K562 (cell line): Measurements from ENCODE around the gene SMG9. TPM values are rescaled to one million over a fixed set of nuclear protein-coding genes. Genes with fewer than 3 reads are reported as not detected.

Experiments
- CBX5 ChIP-seq: IDR thresholded peaks from 2 replicates; pipeline ENCODE4 v1.6.1; 2014; ENCODE audit warnings: low read depth, borderline replicate concordance
- CLOCK ChIP-seq: fragments of 250-450 bp; sonication (Bioruptor Pico); IDR thresholded peaks from 2 replicates; pipeline ENCODE4 v1.4.0; 2020; ENCODE audit warnings: mild to moderate bottlenecking, moderate library complexity, borderline replicate concordance
- DEAF1 ChIP-seq: fragments of 450-650 bp; formaldehyde crosslinking; IDR thresholded peaks from 2 replicates; pipeline ENCODE4 v1.4.0; 2020; ENCODE audit warnings: mild to moderate bottlenecking, moderate library complexity
- ELK3 ChIP-seq: fragments of 450-650 bp; formaldehyde crosslinking; IDR thresholded peaks from 2 replicates; pipeline ENCODE4 v1.4.0; 2020; ENCODE audit warnings: mild to moderate bottlenecking
- HMBOX1 ChIP-seq: sonication (generic); IDR thresholded peaks from 2 replicates; pipeline ENCODE4 v1.6.1; 2016
- KAT2B ChIP-seq: IDR thresholded peaks from one replicate; pipeline ENCODE4 v1.6.1; 2012; ENCODE audit warnings: low read depth, mild to moderate bottlenecking, control low read depth, inconsistent platforms, low read length, moderate library complexity
- LARP7 ChIP-seq: fragments of 450-650 bp; IDR thresholded peaks from 2 replicates; pipeline ENCODE4 v1.6.1; 2016
- RBM34 ChIP-seq: fragments of 200-400 bp; formaldehyde crosslinking; IDR thresholded peaks from 2 replicates; pipeline ENCODE4 v1.6.1; 2018; ENCODE audit warnings: low read length, borderline replicate concordance; ENCODE audit not compliant: insufficient read depth
- SAFB2 ChIP-seq: fragments of 200-400 bp; formaldehyde crosslinking; IDR thresholded peaks from 2 replicates; pipeline ENCODE4 v1.6.1; 2018; ENCODE audit warnings: borderline replicate concordance, low read length, low read depth, moderate library complexity; ENCODE audit not compliant: severe bottlenecking
- ZNF431 ChIP-seq: sonication (generic); formaldehyde crosslinking; IDR thresholded peaks from 2 replicates; pipeline ENCODE4 v1.8.0; 2022; ENCODE audit warnings: mild to moderate bottlenecking, missing genetic modification reagents
- ZZZ3 ChIP-seq: fragments of 450-650 bp; IDR thresholded peaks from 2 replicates; pipeline ENCODE4 v1.6.1; 2016; ENCODE audit warnings: antibody characterized with exemption, mild to moderate bottlenecking, moderate library complexity
- polyA plus RNA-seq, 8 experiments: library from polyadenylated mRNA; depleted of rRNA in 4 of 8; stranded (reverse) in 5 of 8; unstranded in 3 of 8; fragments of >200 nt; fragmentation: Nextera tagmentation in 2 of 8; fragmentation: Illumina TruSeq in 1 of 8; extraction: Ambion mirVana in 2 of 8; extraction: Trizol in 1 of 8; gene quantifications; 2 replicates each; pipeline versions ENCODE4 v1.2.1 to v1.2.3, GENCODE V29; 2011 to 2014; ENCODE audit warnings: inconsistent platforms in 1 of 8, missing spikeins in 1 of 8
- total RNA-seq, 7 experiments: library from RNA; depleted of rRNA in 6 of 7; stranded (reverse); fragments of >200 nt in 6 of 7; fragmentation: Illumina TruSeq in 2 of 7; extraction: Trizol in 2 of 7; gene quantifications; 2 replicates each; pipeline versions ENCODE4 v1.2.1 to v1.2.3, GENCODE V29; 2011 to 2021; ENCODE audit warnings: low replicate concordance in 1 of 7
- TF ChIP-seq, protein P1 (sequence below): fragments of 450-650 bp; formaldehyde crosslinking; conservative IDR thresholded peaks from 2 replicates; pipeline ENCODE4 v1.4.0; 2022; ENCODE audit warnings: mild to moderate bottlenecking, missing genetic modification characterization
- TF ChIP-seq, protein P2 (sequence below): fragments of 200-400 bp; formaldehyde crosslinking; IDR thresholded peaks from 2 replicates; pipeline ENCODE4 v1.6.1; 2017; ENCODE audit warnings: mild to moderate bottlenecking, low read depth, low read length, moderate library complexity
- TF ChIP-seq, protein P3 (sequence below): fragments of 450-650 bp; IDR thresholded peaks from 2 replicates; pipeline ENCODE4 v1.6.1; 2016; ENCODE audit warnings: missing biosample characterization, missing genetic modification characterization
- TF ChIP-seq, protein P4 (sequence below): fragments of 450-650 bp; IDR thresholded peaks from 2 replicates; pipeline ENCODE4 v1.6.1; 2014; ENCODE audit warnings: low read depth, mild to moderate bottlenecking, moderate library complexity, borderline replicate concordance

SMG9 gene
- total and polyA plus RNA-seq, 9 of the 15 experiments (the other 6 are each of a cell fraction or from before 2014, with no cell fraction given): 1.7 to 79.7 (median 40.2) TPM

DNA sequence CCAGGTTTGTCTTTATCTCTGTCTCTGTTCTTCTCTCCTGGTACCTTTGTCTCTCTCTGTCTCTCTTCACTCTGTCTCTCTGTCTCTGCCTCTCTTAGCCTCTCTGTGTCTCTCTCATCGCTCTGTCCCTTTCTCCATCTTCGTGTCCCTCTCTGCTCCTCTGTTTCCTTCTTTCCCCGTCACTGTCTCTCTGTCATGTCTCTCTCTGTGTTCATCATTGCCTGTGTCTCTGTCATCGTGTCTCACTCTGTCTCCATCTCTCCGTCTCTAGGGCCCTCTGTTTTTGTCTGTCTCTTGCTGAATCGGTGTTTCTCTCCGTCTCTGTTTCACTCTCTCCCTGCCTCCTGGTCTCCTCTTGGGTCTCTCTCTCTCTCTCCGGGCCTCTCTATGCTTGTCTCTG, 28.9 kb upstream of the SMG9 start (continued):
- TF ChIP-seq, protein P1, sequence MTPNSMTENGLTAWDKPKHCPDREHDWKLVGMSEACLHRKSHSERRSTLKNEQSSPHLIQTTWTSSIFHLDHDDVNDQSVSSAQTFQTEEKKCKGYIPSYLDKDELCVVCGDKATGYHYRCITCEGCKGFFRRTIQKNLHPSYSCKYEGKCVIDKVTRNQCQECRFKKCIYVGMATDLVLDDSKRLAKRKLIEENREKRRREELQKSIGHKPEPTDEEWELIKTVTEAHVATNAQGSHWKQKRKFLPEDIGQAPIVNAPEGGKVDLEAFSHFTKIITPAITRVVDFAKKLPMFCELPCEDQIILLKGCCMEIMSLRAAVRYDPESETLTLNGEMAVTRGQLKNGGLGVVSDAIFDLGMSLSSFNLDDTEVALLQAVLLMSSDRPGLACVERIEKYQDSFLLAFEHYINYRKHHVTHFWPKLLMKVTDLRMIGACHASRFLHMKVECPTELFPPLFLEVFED: 0 out of 2 replicates have a peak, but pooled peaks have one; percentile 32
- TF ChIP-seq ZNF431 (CRISPR knock-in tag) (no peak), DEAF1 (CRISPR knock-in tag) (no peak), SAFB2 (no peak), LARP7 (0 out of 2 replicates have a peak, but pooled peaks have one; percentile 46), ELK3 (CRISPR knock-in tag) (no peak), CLOCK (CRISPR knock-in tag) (no peak), ZZZ3 (no peak), HMBOX1 (no peak), RBM34 (no peak), KAT2B (no peak), CBX5 (no peak)
- TF ChIP-seq, protein P2, sequence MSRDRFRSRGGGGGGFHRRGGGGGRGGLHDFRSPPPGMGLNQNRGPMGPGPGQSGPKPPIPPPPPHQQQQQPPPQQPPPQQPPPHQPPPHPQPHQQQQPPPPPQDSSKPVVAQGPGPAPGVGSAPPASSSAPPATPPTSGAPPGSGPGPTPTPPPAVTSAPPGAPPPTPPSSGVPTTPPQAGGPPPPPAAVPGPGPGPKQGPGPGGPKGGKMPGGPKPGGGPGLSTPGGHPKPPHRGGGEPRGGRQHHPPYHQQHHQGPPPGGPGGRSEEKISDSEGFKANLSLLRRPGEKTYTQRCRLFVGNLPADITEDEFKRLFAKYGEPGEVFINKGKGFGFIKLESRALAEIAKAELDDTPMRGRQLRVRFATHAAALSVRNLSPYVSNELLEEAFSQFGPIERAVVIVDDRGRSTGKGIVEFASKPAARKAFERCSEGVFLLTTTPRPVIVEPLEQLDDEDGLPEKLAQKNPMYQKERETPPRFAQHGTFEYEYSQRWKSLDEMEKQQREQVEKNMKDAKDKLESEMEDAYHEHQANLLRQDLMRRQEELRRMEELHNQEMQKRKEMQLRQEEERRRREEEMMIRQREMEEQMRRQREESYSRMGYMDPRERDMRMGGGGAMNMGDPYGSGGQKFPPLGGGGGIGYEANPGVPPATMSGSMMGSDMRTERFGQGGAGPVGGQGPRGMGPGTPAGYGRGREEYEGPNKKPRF: no peak
- TF ChIP-seq, protein P3, sequence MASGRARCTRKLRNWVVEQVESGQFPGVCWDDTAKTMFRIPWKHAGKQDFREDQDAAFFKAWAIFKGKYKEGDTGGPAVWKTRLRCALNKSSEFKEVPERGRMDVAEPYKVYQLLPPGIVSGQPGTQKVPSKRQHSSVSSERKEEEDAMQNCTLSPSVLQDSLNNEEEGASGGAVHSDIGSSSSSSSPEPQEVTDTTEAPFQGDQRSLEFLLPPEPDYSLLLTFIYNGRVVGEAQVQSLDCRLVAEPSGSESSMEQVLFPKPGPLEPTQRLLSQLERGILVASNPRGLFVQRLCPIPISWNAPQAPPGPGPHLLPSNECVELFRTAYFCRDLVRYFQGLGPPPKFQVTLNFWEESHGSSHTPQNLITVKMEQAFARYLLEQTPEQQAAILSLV (tag): no peak
- TF ChIP-seq, protein P4, sequence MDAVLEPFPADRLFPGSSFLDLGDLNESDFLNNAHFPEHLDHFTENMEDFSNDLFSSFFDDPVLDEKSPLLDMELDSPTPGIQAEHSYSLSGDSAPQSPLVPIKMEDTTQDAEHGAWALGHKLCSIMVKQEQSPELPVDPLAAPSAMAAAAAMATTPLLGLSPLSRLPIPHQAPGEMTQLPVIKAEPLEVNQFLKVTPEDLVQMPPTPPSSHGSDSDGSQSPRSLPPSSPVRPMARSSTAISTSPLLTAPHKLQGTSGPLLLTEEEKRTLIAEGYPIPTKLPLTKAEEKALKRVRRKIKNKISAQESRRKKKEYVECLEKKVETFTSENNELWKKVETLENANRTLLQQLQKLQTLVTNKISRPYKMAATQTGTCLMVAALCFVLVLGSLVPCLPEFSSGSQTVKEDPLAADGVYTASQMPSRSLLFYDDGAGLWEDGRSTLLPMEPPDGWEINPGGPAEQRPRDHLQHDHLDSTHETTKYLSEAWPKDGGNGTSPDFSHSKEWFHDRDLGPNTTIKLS: no peak
